ENCODE data around the gene CTXND1. TPM values are rescaled to one million over a fixed set of nuclear protein-coding genes. Genes with fewer than 3 reads are reported as not detected.

Gene CTXND1
- polyA plus RNA-seq, 1 donor: 1.4 TPM

GRCh38 chr15:80251428-80252120, 439 bp downstream of the CTXND1 start:
- no peak for DNase-seq

GRCh38 chr15:80250614-80251427, 1.2 kb downstream of the CTXND1 start:
- DNase-seq: no peak

DNA sequence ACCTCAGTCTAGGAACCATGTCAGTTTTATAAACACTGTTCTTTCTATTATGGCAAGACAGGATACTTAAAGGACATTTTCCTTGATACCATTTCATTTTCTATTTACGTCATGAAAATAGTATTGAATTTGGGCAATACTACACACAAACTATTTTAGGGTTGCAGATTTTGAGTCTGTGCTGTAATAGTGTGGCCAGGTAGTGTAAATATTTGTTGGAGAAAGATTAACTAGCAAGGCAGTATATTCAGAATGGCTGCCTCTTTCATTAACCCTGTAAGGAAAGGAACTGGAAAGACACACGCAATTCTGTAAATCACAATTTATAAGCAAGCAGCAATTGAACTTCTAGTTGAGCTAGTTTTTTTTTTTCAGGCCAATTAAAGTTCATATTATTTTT, 2.0 kb downstream of the CTXND1 start:
- no peak for DNase-seq

DNA sequence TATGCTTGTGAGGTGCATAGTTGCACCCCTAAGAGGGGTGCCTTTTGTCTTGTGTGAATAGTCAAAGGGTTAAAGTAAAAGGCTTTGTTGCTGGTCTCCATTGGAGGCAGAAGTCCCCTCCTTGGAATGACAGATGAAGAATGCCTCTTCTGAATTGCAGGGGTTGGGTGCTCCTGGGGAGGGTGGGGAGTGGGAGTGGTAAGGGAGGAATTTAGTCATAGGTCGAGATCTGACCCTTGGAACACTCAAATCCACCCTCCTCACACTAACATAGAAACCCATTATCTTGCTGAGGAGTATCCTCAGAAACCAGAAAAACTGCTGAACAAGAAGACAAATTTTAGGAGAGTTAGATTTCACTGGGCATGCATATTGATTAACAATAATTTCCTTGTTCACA, 4.7 kb downstream of the CTXND1 start:
- DNase-seq: no peak

DNA sequence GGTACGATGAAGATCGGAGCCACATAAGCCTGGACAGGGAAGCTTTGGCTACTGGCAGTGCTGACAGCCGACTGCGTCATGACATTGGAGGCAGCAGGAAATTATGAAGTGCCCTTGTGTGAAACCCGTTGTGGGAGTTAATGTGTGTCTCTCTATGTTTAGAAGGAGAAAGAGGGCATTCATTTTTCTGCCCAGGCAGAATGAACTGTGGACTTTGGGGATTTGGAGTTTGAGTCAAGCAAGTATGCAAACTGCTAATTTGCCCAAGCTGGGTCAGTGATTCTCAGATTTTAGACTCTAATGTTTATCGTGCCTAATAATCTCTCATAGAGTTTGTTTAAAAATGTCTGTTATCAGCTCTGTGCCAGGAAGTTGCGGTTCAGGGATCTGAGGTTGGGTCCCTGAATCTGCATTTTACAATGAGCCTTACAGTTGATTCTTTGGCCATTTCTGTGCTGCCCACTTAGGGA, 5.6 kb downstream of the CTXND1 start:
- no peak for DNase-seq

DNA sequence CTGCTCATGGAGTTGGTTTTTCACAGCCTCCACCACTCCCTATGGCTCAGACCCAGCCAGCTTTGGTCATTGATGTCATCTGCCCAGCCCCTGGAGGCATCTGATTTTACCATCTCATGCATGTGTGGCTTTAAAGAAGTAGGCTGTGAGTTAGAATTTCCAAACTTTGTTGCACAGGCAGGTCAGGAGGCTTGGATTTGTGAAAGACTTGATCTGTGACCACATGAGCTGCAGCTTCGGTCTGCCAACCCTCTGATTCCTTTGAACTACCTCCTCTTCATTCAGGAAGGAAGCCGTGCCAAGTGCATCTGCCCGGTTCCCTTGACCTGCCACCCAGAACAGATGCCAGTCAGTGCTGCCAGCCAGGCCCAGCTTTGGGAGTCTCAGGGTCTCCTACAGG, 9.2 kb downstream of the CTXND1 start:
- no peak for DNase-seq

DNA sequence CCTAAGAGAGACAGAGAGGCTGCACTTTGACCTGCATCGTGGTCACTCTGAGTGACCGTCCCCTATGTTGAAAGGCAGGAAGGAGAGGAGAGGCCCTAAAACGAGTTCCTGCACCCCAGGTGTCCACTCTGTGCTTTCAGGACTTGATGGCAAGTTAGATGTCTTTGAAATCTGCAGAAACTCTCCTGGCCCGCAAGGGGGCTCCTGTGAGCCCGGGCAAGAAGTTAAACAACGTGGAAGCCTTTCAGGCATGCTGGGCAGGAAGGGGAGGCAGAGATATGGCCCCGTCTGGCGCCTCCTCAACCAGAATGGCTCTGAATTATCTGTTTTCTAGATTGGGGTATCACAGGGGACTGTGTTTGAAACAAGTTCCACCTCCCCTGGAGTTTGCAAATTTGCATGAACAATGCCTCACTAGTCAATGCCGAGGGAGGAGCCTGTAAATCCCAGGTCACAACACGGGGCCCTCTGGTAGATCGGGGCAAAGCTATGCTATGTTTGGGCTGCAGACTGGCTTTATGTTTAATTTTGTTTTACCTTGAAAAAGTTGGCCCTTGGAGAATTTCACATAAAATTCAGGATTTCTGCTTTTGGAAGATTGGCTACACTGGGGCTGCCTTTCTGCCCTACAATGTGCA, 9.8 kb downstream of the CTXND1 start:
- no peak for DNase-seq

DNA sequence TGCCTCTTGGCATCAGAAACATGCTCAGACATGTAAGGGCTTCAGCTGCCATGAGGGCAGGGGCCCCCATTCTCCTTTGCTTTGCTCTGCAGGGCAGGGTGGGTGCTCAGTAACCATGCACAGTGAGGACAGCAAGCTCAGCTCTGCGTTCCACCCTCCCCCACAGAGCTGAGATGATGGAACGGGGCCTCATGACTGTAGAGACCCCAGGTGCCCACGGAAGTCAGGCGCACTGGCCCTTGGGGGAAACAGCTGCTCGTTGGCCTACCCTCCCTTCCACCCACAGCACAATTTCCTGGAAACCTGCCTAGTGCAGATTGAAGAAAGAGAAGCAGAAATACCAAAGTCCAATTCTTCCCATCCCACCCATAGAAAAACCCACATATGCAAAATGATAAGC, 10.5 kb downstream of the CTXND1 start:
- DNase-seq: no peak

DNA sequence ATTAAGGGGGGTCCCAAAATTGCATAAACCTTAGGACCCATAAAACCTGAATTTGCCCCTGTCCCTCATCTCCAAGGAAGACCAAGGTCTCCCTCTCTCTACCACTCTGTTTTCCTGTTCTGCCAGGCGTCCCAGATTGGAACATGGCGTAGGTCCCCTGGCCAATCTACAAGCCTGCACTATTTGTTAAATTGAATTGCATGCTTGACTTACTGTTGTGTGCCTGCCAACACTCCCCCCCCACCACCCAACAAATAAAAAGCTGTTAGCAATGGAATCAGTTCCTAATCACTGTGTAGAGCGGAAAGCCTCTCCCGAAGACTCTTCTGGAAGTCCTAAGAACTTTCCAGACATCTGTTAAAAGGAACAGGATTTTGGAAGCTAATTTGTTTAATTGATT, 11.7 kb downstream of the CTXND1 start:
- DNase-seq: no peak

DNA sequence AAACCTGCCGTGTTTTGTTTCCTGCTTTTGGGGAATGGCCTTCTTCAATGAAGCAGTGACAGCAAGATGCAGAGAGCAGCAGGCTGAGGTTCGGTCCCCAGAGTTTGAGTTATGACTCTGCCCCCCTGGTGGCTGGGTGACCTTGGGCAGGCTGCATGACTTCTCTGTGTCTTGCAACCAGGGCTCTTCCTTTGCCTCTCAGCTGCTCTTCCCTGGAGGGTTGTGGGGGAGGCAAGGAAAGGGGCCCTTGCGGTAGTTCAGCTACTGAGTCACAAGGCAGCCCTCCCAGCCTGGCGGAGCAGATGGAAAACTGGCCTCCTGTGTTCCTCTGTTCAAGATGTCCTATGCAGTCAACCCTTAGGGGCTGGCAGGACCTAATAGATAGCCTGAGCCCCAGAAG, 17.1 kb downstream of the CTXND1 start:
- DNase-seq: no peak

GRCh38 chr15:80233581-80233980, 18.4 kb downstream of the CTXND1 start:
- no peak for DNase-seq

DNA sequence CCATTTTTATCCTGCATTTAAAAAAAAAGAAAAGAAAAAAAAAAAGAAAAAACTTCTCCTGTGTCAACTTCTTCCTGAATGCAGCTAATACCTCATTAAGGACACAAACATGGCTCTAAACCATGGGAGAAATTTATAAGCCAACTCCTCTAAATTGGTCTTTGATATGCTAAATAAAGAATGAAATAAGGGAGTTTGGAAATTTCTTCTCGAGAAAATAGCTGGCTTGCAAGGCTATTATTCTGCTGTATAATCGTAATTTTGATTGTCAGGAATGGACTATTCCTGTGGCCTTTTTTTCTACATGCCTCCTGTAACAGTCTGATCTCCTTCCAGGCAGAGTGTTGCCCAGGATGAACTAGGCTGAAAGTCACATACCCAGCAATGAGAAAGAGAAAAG, 20.6 kb downstream of the CTXND1 start:
- DNase-seq: no peak

- no peak for DNase-seq
These were observed 22.9 kb downstream of the CTXND1 start for GRCh38 chr15:80228959-80229610.

GRCh38 chr15:80219955-80220354, 32.1 kb downstream of the CTXND1 start:
- DNase-seq: no peak

- no peak for DNase-seq
These were observed 34.6 kb downstream of the CTXND1 start for GRCh38 chr15:80217327-80217900.

- DNase-seq: no peak
These were observed 35.1 kb downstream of the CTXND1 start for GRCh38 chr15:80216911-80217310.

GRCh38 chr15:80216141-80216540, 35.9 kb downstream of the CTXND1 start:
- no peak for DNase-seq

DNA sequence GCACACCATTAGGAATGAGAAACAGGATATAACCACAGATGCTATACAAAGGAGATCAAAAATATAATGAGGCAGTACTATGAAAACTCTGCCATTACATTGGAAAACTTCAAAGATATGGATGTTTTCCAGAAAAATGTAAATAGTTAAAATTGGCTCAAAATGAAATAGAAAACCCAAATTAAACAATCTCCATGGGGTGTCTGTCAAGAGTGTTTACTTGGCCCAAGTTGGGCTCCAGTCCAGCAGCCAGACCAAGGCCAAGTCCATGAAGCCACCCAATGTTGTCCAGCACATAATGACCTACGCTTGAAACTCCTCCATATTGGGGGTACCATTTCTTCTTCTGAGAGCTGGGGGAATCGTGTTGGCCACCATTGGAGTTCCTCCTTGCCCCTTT, 37.1 kb downstream of the CTXND1 start:
- no peak for DNase-seq

GRCh38 chr15:80211976-80212375, 40.0 kb downstream of the CTXND1 start:
- DNase-seq: no peak

- no peak for DNase-seq
These were observed 41.1 kb downstream of the CTXND1 start for GRCh38 chr15:80210611-80211573.

Data from hindlimb muscle (tissue), 1 donor.